Esophagus muscularis mucosa (tissue), 4 donors: ENCODE data around the gene TKTL1. TPM values are rescaled to one million over a fixed set of nuclear protein-coding genes. Genes with fewer than 3 reads are reported as not detected.

Source experiments
- DNase-seq: peaks from one replicate; pipeline ENCODE4 v3.0.0-alpha.2; 2017; ENCODE audit errors: extremely low spot score
- H3K27ac ChIP-seq, 4 donors: fragments of 200-600 bp; sonication (generic); replicated peaks in 1 of 4; 1 replicate in 3 of 4; 2 replicates in 1 of 4; pipeline ENCODE4 v1.5.1; 2016 to 2019; ENCODE audit warnings: mild to moderate bottlenecking in 1 of 4
- H3K27me3 ChIP-seq, 4 donors: fragments of 200-600 bp; sonication (generic); one replicate each; pipeline versions ENCODE4 v1.5.1 to v1.6.0; 2016 to 2019
- H3K36me3 ChIP-seq, 4 donors: fragments of 200-600 bp; sonication (generic); one replicate each; pipeline ENCODE4 v1.5.1; 2016 to 2019
- H3K4me1 ChIP-seq, 4 donors: fragments of 200-600 bp; sonication (generic); one replicate each; pipeline ENCODE4 v1.5.1; 2016 to 2019
- H3K4me3 ChIP-seq, 4 donors: fragments of 200-600 bp; sonication (generic); 1 replicate in 2 of 4; 2 replicates in 2 of 4; pipeline ENCODE4 v1.5.1; 2016 to 2019; ENCODE audit warnings: mild to moderate bottlenecking in 4 of 4, moderate library complexity in 1 of 4
- H3K9me3 ChIP-seq, 4 donors: fragments of 200-600 bp; sonication (generic); 1 replicate in 3 of 4; 2 replicates in 1 of 4; pipeline ENCODE4 v1.5.1; 2016 to 2019
- CTCF ChIP-seq, 3 experiments: fragments of 200-600 bp in 2 of 3; fragments of 450-650 bp in 1 of 3; sonication (generic) in 2 of 3; IDR thresholded peaks; one replicate each; pipeline ENCODE4 v1.5.1; 2017 to 2019; ENCODE audit warnings: antibody characterized with exemption in 3 of 3, mild to moderate bottlenecking in 2 of 3, moderate library complexity in 1 of 3
- EP300 ChIP-seq: sonication (generic); formaldehyde crosslinking; IDR thresholded peaks from one replicate; pipeline ENCODE4 v1.6.1; 2017; ENCODE audit warnings: antibody characterized with exemption
- POLR2A ChIP-seq: fragments of 450-650 bp; IDR thresholded peaks from one replicate; pipeline ENCODE4 v1.6.1; 2017; ENCODE audit warnings: antibody characterized with exemption, moderate library complexity, mild to moderate bottlenecking, low read depth
- POLR2AphosphoS5 ChIP-seq, 2 donors: sonication (generic); formaldehyde crosslinking; IDR thresholded peaks; one replicate each; pipeline ENCODE4 v1.6.1; 2017; ENCODE audit warnings: antibody characterized with exemption in 2 of 2
- WGBS: methylation state at CpG from one replicate; pipeline ENCODE4 v1.1.5; 2018; 5-methylcytosine and 5-hydroxymethylcytosine counted together
- intact Hi-C: fragments of 100-400 bp; cut with DNase I; formaldehyde crosslinking; loops from one replicate; pipeline ENCODE4 v1.15.1; 2023
- total RNA-seq, 4 donors: library from RNA; depleted of rRNA; stranded (reverse); fragments of >200 nt; gene quantifications; one replicate each; pipeline versions ENCODE4 v1.1.0 to v1.2.1, GENCODE V29; 2016

TKTL1 gene
- total RNA-seq, 4 donors from 2014 or later, result not detected

GRCh38 chrX:154368630-154369448, 73.2 kb downstream of the TKTL1 start:
- peaks cover 30 to 62% (median 51%) of the 10 kb centered on the region in 4 donors for H3K36me3 ChIP-seq
- peak; percentile 92 for DNase-seq
- peaks cover 38 to 66% (median 62%) of the 10 kb centered on the region in 4 donors for H3K4me1 ChIP-seq
- H3K4me3 ChIP-seq, result peak overlapping the region; percentile 67 to 75 (median 74)
- peak overlapping the region; percentile 96 to 97 (median 97) for H3K27ac ChIP-seq
- 45% methylated on average over 11 of the region's 16 CpGs for WGBS
- intact Hi-C loops, result no loop called here
- TF ChIP-seq EP300 (no peak), POLR2AphosphoS5 (IDR thresholded peaks at IDR 0.05) (peak; percentile 27 to 60)
- H3K27me3 ChIP-seq, result no peaks in the 10 kb centered on the region
- H3K9me3 ChIP-seq, result no peaks in the 10 kb centered on the region

GRCh38 chrX:154369449-154370299, 74.1 kb downstream of the TKTL1 start:
- DNase-seq, result peak; percentile 93
- peak in 1 of 2 donors; percentile 80 for TF ChIP-seq POLR2AphosphoS5 (IDR thresholded peaks at IDR 0.05)
- no peak for TF ChIP-seq EP300
- intact Hi-C loops, result no loop called here
- peak overlapping the region; percentile 67 to 75 (median 74) for H3K4me3 ChIP-seq
- peaks cover 40 to 62% (median 57%) of the 10 kb centered on the region in 4 donors for H3K4me1 ChIP-seq
- peak overlapping the region; percentile 96 to 97 (median 97) for H3K27ac ChIP-seq
- no peaks in the 10 kb centered on the region for H3K9me3 ChIP-seq
- 33% methylated on average over 10 of the region's 13 CpGs for WGBS
- H3K36me3 ChIP-seq, result peaks cover 23 to 53% (median 42%) of the 10 kb centered on the region in 4 donors
- H3K27me3 ChIP-seq, result no peaks in the 10 kb centered on the region

- H3K4me1 ChIP-seq, result peaks cover 40 to 57% (median 49%) of the 10 kb centered on the region in 4 donors
- DNase-seq, result no peak
- H3K36me3 ChIP-seq, result peaks cover 21 to 45% (median 34%) of the 10 kb centered on the region in 4 donors
- peak overlapping the region; percentile 96 to 97 (median 97) for H3K27ac ChIP-seq
- H3K9me3 ChIP-seq, result no peaks in the 10 kb centered on the region
- 39% methylated on average over 6 of the region's 63 CpGs for WGBS
- TF ChIP-seq POLR2AphosphoS5 (IDR thresholded peaks at IDR 0.05) (no peak), CTCF (IDR thresholded peaks at IDR 0.05) (no peak)
- intact Hi-C loops, result no loop called here
- H3K27me3 ChIP-seq, result no peaks in the 10 kb centered on the region
- peak overlapping the region; percentile 67 to 75 (median 74) for H3K4me3 ChIP-seq
Measured at GRCh38 chrX:154370300-154371016, 74.9 kb downstream of the TKTL1 start.

- H3K36me3 ChIP-seq, result peaks cover 19 to 38% (median 27%) of the 10 kb centered on the region in 4 donors
- peak; percentile 93 for TF ChIP-seq POLR2A
- TF ChIP-seq CTCF (IDR thresholded peaks at IDR 0.05), result no peak
- TF ChIP-seq POLR2AphosphoS5 (IDR thresholded peaks at IDR 0.05), result peak in 1 of 2 donors; percentile 90
- no peak for TF ChIP-seq EP300
- intact Hi-C loops, result no loop called here
- H3K4me1 ChIP-seq, result peaks cover 33 to 50% (median 44%) of the 10 kb centered on the region in 4 donors
- 48% methylated on average over 33 of the region's 77 CpGs for WGBS
- peak overlapping the region; percentile 67 to 75 (median 74) for H3K4me3 ChIP-seq
- peak overlapping the region; percentile 96 to 97 (median 97) for H3K27ac ChIP-seq
- peak; percentile 97 for DNase-seq
- no peaks in the 10 kb centered on the region for H3K9me3 ChIP-seq
- no peaks in the 10 kb centered on the region for H3K27me3 ChIP-seq
Measured at GRCh38 chrX:154371017-154371788, 75.6 kb downstream of the TKTL1 start.

GRCh38 chrX:154371789-154372300, 76.2 kb downstream of the TKTL1 start:
- no peak for TF ChIP-seq EP300
- TF ChIP-seq CTCF (IDR thresholded peaks at IDR 0.05), result no peak
- no peak for TF ChIP-seq POLR2AphosphoS5 (IDR thresholded peaks at IDR 0.05)
- no peak for TF ChIP-seq POLR2A
- peak overlapping the region; percentile 96 to 97 (median 97) for H3K27ac ChIP-seq
- H3K4me1 ChIP-seq, result peaks cover 27 to 49% (median 42%) of the 10 kb centered on the region in 4 donors
- no peaks in the 10 kb centered on the region for H3K27me3 ChIP-seq
- WGBS, result 39% methylated on average over 19 of the region's 43 CpGs
- no peaks in the 10 kb centered on the region for H3K9me3 ChIP-seq
- peak overlapping the region; percentile 67 to 75 (median 74) for H3K4me3 ChIP-seq
- intact Hi-C loops, result no loop called here
- DNase-seq, result no peak
- H3K36me3 ChIP-seq, result peaks cover 13 to 32% (median 20%) of the 10 kb centered on the region in 4 donors
